Kidney (tissue), 14 donors: ENCODE data around the gene GLI1. TPM values are rescaled to one million over a fixed set of nuclear protein-coding genes. Genes with fewer than 3 reads are reported as not detected.

Source experiments
- DNase-seq, 5 donors: peaks; one replicate each; pipeline ENCODE4 v3.0.0-alpha.2; 2013 to 2020
- FAIRE-seq: peaks from 2 replicates; lab custom pipeline; 2012; peaks lifted over from hg19 to GRCh38; lab: Jason Lieb, UNC
- H3K27ac ChIP-seq, 2 donors: one replicate each; pipeline ENCODE4 v1.7.0; 2013; ENCODE audit warnings: low read depth in 2 of 2, low read length in 2 of 2, inconsistent platforms in 1 of 2
- H3K27me3 ChIP-seq: one replicate; pipeline ENCODE4 v1.7.1; 2013; ENCODE audit warnings: low read length, inconsistent platforms; ENCODE audit not compliant: control insufficient read depth, insufficient read depth
- H3K36me3 ChIP-seq, 3 donors: one replicate each; pipeline versions ENCODE4 v1.7.0 to v1.7.1; 2013; ENCODE audit warnings: low read length in 3 of 3, control low read depth in 1 of 3, inconsistent platforms in 1 of 3; ENCODE audit not compliant: insufficient read depth in 3 of 3, control insufficient read depth in 2 of 3
- H3K4me1 ChIP-seq, 3 donors: one replicate each; pipeline versions ENCODE4 v1.7.0 to v1.7.1; 2013; ENCODE audit warnings: low read length in 3 of 3, inconsistent platforms in 1 of 3, low read depth in 1 of 3; ENCODE audit not compliant: control insufficient read depth in 2 of 3, insufficient read depth in 2 of 3
- H3K4me3 ChIP-seq, 3 donors: one replicate each; pipeline versions ENCODE4 v1.7.0 to v1.8.1; 2013; ENCODE audit warnings: low read length in 3 of 3, control low read depth in 1 of 3, inconsistent platforms in 1 of 3
- H3K9ac ChIP-seq, 3 donors: one replicate each; pipeline versions ENCODE4 v1.7.0 to v1.7.1; 2013; ENCODE audit warnings: low read length in 3 of 3, control low read depth in 1 of 3, inconsistent platforms in 1 of 3
- H3K9me3 ChIP-seq, 3 donors: one replicate each; pipeline versions ENCODE4 v1.7.0 to v1.7.1; 2013; ENCODE audit warnings: low read length in 3 of 3, control low read depth in 1 of 3, inconsistent platforms in 1 of 3; ENCODE audit not compliant: control insufficient read depth in 2 of 3, insufficient read depth in 1 of 3
- CTCF ChIP-seq: IDR thresholded peaks from 3 replicates; pipeline ENCODE4 v1.5.1; 2012; ENCODE audit warnings: mild to moderate bottlenecking, moderate library complexity, borderline replicate concordance; ENCODE audit not compliant: insufficient read depth; ENCODE audit errors: extremely low read depth
- intact Hi-C: fragments of 100-400 bp; cut with DNase I; formaldehyde crosslinking; loops from one replicate; pipeline ENCODE4 v1.11.1; 2022
- polyA plus RNA-seq: library from polyadenylated mRNA; stranded (reverse); fragments of 350-450 nt; fragmentation: Illumina TruSeq; extraction: RNeasy Lipid Tissue Mini Kit (QIAGEN cat#74804); gene quantifications from one replicate; pipeline ENCODE4 v1.2.3, GENCODE V29; 2014; ENCODE audit warnings: low read depth, low replicate concordance; ENCODE audit not compliant: insufficient read depth
- total RNA-seq: library from RNA; stranded (reverse); fragmentation: NEBNext Ultra II Directional; extraction: Animal tissue kit (Norgen Biotek cat#: 25700); gene quantifications from one replicate; pipeline ENCODE4 v1.2.1, GENCODE V29; 2021
- donor health status: control.
- donor health status: control.
- donor health status: control.
- donor health status: control.
- donor health status: control.
- donor health status: DM: yes; HTN: yes; CAD: no.
- donor health status: Normal renal cell carcinoma (clear cell type).

The GLI1 gene
- total and polyA plus RNA-seq, 2 donors from 2014 or later: 1.4 to 2.8 TPM

- Histone ChIP-seq H3K27ac (no peak overlapping the region), H3K36me3 (no peaks in the 10 kb centered on the region), H3K27me3 (no peaks in the 10 kb centered on the region), H3K4me1 (no peaks in the 10 kb centered on the region), H3K9me3 (no peaks in the 10 kb centered on the region), H3K9ac (no peak overlapping the region), H3K4me3 (no peak overlapping the region)
- DNase-seq: no peak
- TF ChIP-seq CTCF: no peak
- intact Hi-C loops: no loop called here
- no peak for FAIRE-seq
Observed at GRCh38 chr12:57467212-57467874, 7.8 kb downstream of the GLI1 start.

- no peaks in the 10 kb centered on the region for H3K36me3 ChIP-seq
- no peak overlapping the region for H3K4me3 ChIP-seq
- no peaks in the 10 kb centered on the region for H3K4me1 ChIP-seq
- no peaks in the 10 kb centered on the region for H3K27me3 ChIP-seq
- intact Hi-C loops: no loop called here
- H3K9me3 ChIP-seq: no peaks in the 10 kb centered on the region
- no peak for FAIRE-seq
- H3K9ac ChIP-seq: no peak overlapping the region
- no peak overlapping the region for H3K27ac ChIP-seq
- TF ChIP-seq CTCF: no peak
- DNase-seq: no peak
Observed at GRCh38 chr12:57467915-57468314, 8.3 kb downstream of the GLI1 start.

GRCh38 chr12:57469296-57470164 lies 9.9 kb downstream of the GLI1 start:
- no peak overlapping the region for H3K27ac ChIP-seq
- DNase-seq (no peak), FAIRE-seq (no peak)
- no peaks in the 10 kb centered on the region for H3K36me3 ChIP-seq
- peaks cover 9% of the 10 kb centered on the region for H3K27me3 ChIP-seq
- no peaks in the 10 kb centered on the region for H3K9me3 ChIP-seq
- TF ChIP-seq CTCF: no peak
- H3K9ac ChIP-seq: no peak overlapping the region
- peaks cover 0 to under 1% (median 0%) of the 10 kb centered on the region in 3 donors for H3K4me1 ChIP-seq
- intact Hi-C loops: no loop called here
- H3K4me3 ChIP-seq: no peak overlapping the region
